OCI-LY1 (cell line): ENCODE data around the gene ARHGEF40.

Experiments
- H2AFZ ChIP-seq: fragments of 200-600 bp; sonication (generic), shearing (Covaris generic); 2 replicates; pipeline ENCODE4 v1.6.0; 2014; ENCODE audit warnings: antibody characterized with exemption, mild to moderate bottlenecking, low read length
- H3F3A ChIP-seq: fragments of 200-600 bp; sonication (generic), shearing (Covaris generic); 2 replicates; pipeline ENCODE4 v1.6.0; 2014; ENCODE audit warnings: mild to moderate bottlenecking, antibody characterized with exemption, low read length, moderate library complexity; ENCODE audit not compliant: insufficient read depth
- H3K27ac ChIP-seq: fragments of 200-600 bp; sonication (generic); 2 replicates; pipeline ENCODE4 v1.5.1; 2014; ENCODE audit warnings: low read length, mixed run types, mild to moderate bottlenecking, low read depth; ENCODE audit not compliant: poor library complexity, severe bottlenecking
- H3K27me3 ChIP-seq: fragments of 200-600 bp; sonication (generic); 2 replicates; pipeline ENCODE4 v1.6.0; 2014; ENCODE audit warnings: antibody characterized with exemption, mild to moderate bottlenecking, low read length, moderate library complexity; ENCODE audit not compliant: insufficient read depth
- H3K36me3 ChIP-seq: fragments of 200-600 bp; sonication (generic); 2 replicates; pipeline ENCODE4 v1.6.1; 2014; ENCODE audit warnings: mild to moderate bottlenecking, antibody characterized with exemption, low read length, moderate library complexity, mixed read lengths; ENCODE audit not compliant: insufficient read depth
- H3K4me1 ChIP-seq: fragments of 200-600 bp; sonication (generic); 2 replicates; pipeline ENCODE4 v1.5.1; 2014; ENCODE audit warnings: mild to moderate bottlenecking, low read length, moderate library complexity; ENCODE audit not compliant: insufficient read depth, severe bottlenecking
- H3K4me2 ChIP-seq: fragments of 200-600 bp; sonication (generic), shearing (Covaris generic); 2 replicates; pipeline ENCODE4 v1.6.1; 2014; ENCODE audit warnings: low read length
- H3K4me3 ChIP-seq: fragments of 200-600 bp; sonication (generic); 2 replicates; pipeline ENCODE4 v1.5.1; 2014; ENCODE audit warnings: low read length, low read depth, mild to moderate bottlenecking, mixed read lengths; ENCODE audit not compliant: poor library complexity, severe bottlenecking
- H3K79me2 ChIP-seq: fragments of 200-600 bp; shearing (Covaris generic); 2 replicates; pipeline ENCODE4 v1.6.1; 2016; ENCODE audit warnings: mixed run types, low read length, mixed read lengths; ENCODE audit not compliant: insufficient read depth
- H3K9ac ChIP-seq: fragments of 200-600 bp; sonication (generic), shearing (Covaris generic); 2 replicates; pipeline ENCODE4 v1.6.1; 2014; ENCODE audit warnings: mild to moderate bottlenecking, low read length, mixed read lengths
- H3K9me2 ChIP-seq: fragments of 200-600 bp; sonication (generic), shearing (Covaris generic); 2 replicates; pipeline ENCODE4 v1.6.1; 2014; ENCODE audit warnings: low read depth, mild to moderate bottlenecking, low read length, mixed read lengths
- H3K9me3 ChIP-seq: fragments of 200-600 bp; shearing (Covaris generic); 2 replicates; pipeline ENCODE4 v1.6.1; 2014; ENCODE audit warnings: low read length, mixed read lengths
- H4K20me1 ChIP-seq: fragments of 200-600 bp; sonication (generic), shearing (Covaris generic); 2 replicates; pipeline ENCODE4 v1.6.0; 2016; ENCODE audit warnings: mild to moderate bottlenecking, low read length; ENCODE audit not compliant: insufficient read depth
- EZH2 ChIP-seq: fragments of 200-600 bp; sonication (generic), shearing (Covaris generic); IDR thresholded peaks from 2 replicates; pipeline ENCODE4 v1.8.0; 2017; ENCODE audit warnings: borderline replicate concordance, mixed run types, mild to moderate bottlenecking, antibody characterized with exemption, low read length, moderate library complexity, mixed read lengths
- TF ChIP-seq, protein P1 (sequence below): fragments of 200-600 bp; sonication (generic), shearing (Covaris generic); IDR thresholded peaks from 2 replicates; pipeline ENCODE4 v1.5.1; 2017; ENCODE audit warnings: mild to moderate bottlenecking, antibody characterized with exemption, low read length, moderate library complexity, mixed read lengths

Gene ARHGEF40

GRCh38 chr14:21081521-21082142 lies 11.5 kb downstream of the ARHGEF40 start:
- Histone ChIP-seq H3K9me2 (no peaks in the 10 kb centered on the region), H3K9me3 (no peaks in the 10 kb centered on the region), H3F3A (no peaks in the 10 kb centered on the region), H3K4me3 (no peak overlapping the region), H3K36me3 (no peaks in the 10 kb centered on the region), H4K20me1 (no peaks in the 10 kb centered on the region), H3K79me2 (no peaks in the 10 kb centered on the region), H3K9ac (no peak overlapping the region), H3K27ac (no peak overlapping the region), H3K27me3 (peaks cover 9% of the 10 kb centered on the region; the same call in 1 of the 2 replicates), H3K4me2 (no peak overlapping the region), H2AFZ (no peak overlapping the region), H3K4me1 (no peaks in the 10 kb centered on the region)
- no peak for TF ChIP-seq EZH2
- TF ChIP-seq, protein P1, sequence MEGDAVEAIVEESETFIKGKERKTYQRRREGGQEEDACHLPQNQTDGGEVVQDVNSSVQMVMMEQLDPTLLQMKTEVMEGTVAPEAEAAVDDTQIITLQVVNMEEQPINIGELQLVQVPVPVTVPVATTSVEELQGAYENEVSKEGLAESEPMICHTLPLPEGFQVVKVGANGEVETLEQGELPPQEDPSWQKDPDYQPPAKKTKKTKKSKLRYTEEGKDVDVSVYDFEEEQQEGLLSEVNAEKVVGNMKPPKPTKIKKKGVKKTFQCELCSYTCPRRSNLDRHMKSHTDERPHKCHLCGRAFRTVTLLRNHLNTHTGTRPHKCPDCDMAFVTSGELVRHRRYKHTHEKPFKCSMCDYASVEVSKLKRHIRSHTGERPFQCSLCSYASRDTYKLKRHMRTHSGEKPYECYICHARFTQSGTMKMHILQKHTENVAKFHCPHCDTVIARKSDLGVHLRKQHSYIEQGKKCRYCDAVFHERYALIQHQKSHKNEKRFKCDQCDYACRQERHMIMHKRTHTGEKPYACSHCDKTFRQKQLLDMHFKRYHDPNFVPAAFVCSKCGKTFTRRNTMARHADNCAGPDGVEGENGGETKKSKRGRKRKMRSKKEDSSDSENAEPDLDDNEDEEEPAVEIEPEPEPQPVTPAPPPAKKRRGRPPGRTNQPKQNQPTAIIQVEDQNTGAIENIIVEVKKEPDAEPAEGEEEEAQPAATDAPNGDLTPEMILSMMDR: no peak

DNA sequence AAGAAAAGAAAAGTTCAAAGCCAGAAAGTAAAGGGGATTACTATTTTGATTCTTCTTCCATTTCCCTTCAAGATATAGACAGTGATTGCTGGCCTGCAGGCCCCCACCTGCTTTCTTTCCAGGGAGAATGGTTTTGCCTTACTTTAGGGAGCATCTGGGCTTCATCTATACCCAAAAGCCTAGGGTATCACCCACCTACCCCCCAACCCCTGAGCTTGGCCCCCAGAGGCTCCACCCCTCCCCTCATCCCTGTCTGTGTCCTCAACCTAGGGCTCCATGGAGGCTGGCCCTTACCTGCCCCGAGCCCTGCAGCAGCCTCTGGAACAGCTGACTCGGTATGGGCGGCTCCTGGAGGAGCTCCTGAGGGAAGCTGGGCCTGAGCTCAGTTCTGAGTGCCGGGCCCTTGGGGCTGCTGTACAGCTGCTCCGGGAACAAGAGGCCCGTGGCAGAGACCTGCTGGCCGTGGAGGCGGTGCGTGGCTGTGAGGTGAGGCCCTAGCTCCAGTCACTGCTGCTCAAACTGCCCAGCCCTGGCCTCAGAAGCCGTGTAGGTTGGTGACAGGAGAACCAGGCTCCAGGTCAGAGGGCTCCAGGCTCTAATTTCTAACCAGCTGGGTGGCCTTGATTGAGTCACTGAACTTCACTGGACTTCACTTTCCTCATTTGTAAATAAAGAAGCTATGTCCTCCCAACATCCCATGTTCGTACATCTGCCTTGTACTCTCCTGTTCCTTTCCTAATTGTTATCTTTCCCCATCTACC lies 13.6 kb downstream of the ARHGEF40 start:
- H3K4me1 ChIP-seq: no peaks in the 10 kb centered on the region
- TF ChIP-seq, protein P1: no peak
- TF ChIP-seq EZH2: no peak
- H3K27ac ChIP-seq: no peak overlapping the region
- no peak overlapping the region for H3K4me2 ChIP-seq
- no peak overlapping the region for H3K4me3 ChIP-seq
- H3K27me3 ChIP-seq: peaks cover 9% of the 10 kb centered on the region; the same call in 1 of the 2 replicates
- H3K36me3 ChIP-seq: no peaks in the 10 kb centered on the region
- H3K9ac ChIP-seq: no peak overlapping the region
- H4K20me1 ChIP-seq: no peaks in the 10 kb centered on the region
- H3K79me2 ChIP-seq: no peaks in the 10 kb centered on the region
- H3K9me3 ChIP-seq: no peaks in the 10 kb centered on the region
- H2AFZ ChIP-seq: no peak overlapping the region
- H3K9me2 ChIP-seq: no peaks in the 10 kb centered on the region
- no peaks in the 10 kb centered on the region for H3F3A ChIP-seq

- Histone ChIP-seq H3K79me2 (no peaks in the 10 kb centered on the region), H2AFZ (no peak overlapping the region), H3K27me3 (peaks cover 9% of the 10 kb centered on the region; the same call in 1 of the 2 replicates), H3K9me2 (no peaks in the 10 kb centered on the region), H3K9ac (no peak overlapping the region), H3K4me1 (no peaks in the 10 kb centered on the region), H4K20me1 (no peaks in the 10 kb centered on the region), H3K4me2 (no peak overlapping the region), H3K9me3 (no peaks in the 10 kb centered on the region), H3F3A (no peaks in the 10 kb centered on the region), H3K4me3 (no peak overlapping the region), H3K36me3 (no peaks in the 10 kb centered on the region), H3K27ac (no peak overlapping the region)
- TF ChIP-seq, protein P1: no peak
- no peak for TF ChIP-seq EZH2
Observed at GRCh38 chr14:21084396-21084795, 14.3 kb downstream of the ARHGEF40 start.
